ENCODE results near the gene C5orf15.

C5orf15 gene

GRCh38 chr5:133921979-133922378, 46.4 kb downstream of the C5orf15 start:
- DNase-seq (ENCODE audit: low read depth), result no peak

- DNase-seq (ENCODE audit: low read depth), result no peak
These were observed 47.4 kb downstream of the C5orf15 start for GRCh38 chr5:133921069-133921468.

- DNase-seq (ENCODE audit: low read depth), result no peak
These were observed 49.0 kb downstream of the C5orf15 start for GRCh38 chr5:133919148-133920136.

GRCh38 chr5:133918731-133919130, 49.7 kb downstream of the C5orf15 start:
- no peak for DNase-seq (ENCODE audit: low read depth)

- no peak for DNase-seq (ENCODE audit: low read depth)
These were observed 50.1 kb downstream of the C5orf15 start for GRCh38 chr5:133918316-133918715.

GRCh38 chr5:133917785-133918184, 50.6 kb downstream of the C5orf15 start:
- no peak for DNase-seq (ENCODE audit: low read depth)

- DNase-seq (ENCODE audit: low read depth), result no peak
These were observed 51.5 kb downstream of the C5orf15 start for GRCh38 chr5:133916914-133917313.

- DNase-seq (ENCODE audit: low read depth), result no peak
These were observed 51.9 kb downstream of the C5orf15 start for GRCh38 chr5:133916479-133916878.

- DNase-seq (ENCODE audit: low read depth), result no peak
These were observed 54.0 kb downstream of the C5orf15 start for GRCh38 chr5:133914434-133914833.

- DNase-seq (ENCODE audit: low read depth), result no peak
These were observed 54.8 kb downstream of the C5orf15 start for GRCh38 chr5:133913413-133914155.

- no peak for DNase-seq (ENCODE audit: low read depth)
These were observed 55.5 kb downstream of the C5orf15 start for GRCh38 chr5:133912951-133913350.

- DNase-seq (ENCODE audit: low read depth), result no peak
These were observed 57.9 kb downstream of the C5orf15 start for GRCh38 chr5:133910571-133910970.

GRCh38 chr5:133909603-133910002, 58.8 kb downstream of the C5orf15 start:
- no peak for DNase-seq (ENCODE audit: low read depth)

GRCh38 chr5:133907075-133907474, 61.4 kb downstream of the C5orf15 start:
- DNase-seq (ENCODE audit: low read depth), result no peak

GRCh38 chr5:133906303-133906702, 62.1 kb downstream of the C5orf15 start:
- no peak for DNase-seq (ENCODE audit: low read depth)

All from EH (cell line).